IPS-11a (cell line): ENCODE measurements around the gene PHB1.
A peak's percentile ranks its signal among the peaks of the same experiment; 100 is the strongest.

ENCODE experiments used
- H3K4me3 ChIP-seq: one replicate; pipeline ENCODE4 v1.5.1; 2013; ENCODE audit warnings: low read depth, low read length, control low read depth

The PHB1 gene

GRCh38 chr17:49414622-49415350, at the start of gene PHB1:
Gene PHB1, minus strand, starts transcription at chr17:49414882. Its CDS starts 1,618 bp downstream, at chr17:49413264.
- H3K4me3 ChIP-seq, result peak within 1 kb of the TSS; percentile 99

GRCh38 chr17:49464049-49464448, 49.4 kb upstream of the PHB1 start:
- no peak overlapping the region for H3K4me3 ChIP-seq

DNA sequence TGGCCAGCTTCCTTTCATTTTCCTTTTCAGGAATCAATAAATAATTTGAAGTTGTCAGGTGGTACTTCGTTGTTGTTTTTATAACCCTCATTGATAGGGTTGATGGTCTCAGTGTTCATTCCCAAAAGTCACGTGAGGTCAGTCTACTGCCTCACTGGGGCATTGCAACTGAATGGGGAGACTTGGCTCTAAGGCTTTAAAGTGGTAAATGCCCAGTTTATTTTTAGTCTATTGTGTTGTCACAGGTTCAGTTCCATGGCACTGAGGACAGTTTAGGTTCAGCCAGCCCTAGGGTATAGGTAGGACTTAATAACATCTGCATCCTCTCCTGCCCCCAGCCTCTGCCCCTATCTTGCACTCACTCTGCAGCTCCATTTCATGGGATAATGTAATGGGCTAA, 46.9 kb upstream of the PHB1 start:
- H3K4me3 ChIP-seq, result no peak overlapping the region

DNA sequence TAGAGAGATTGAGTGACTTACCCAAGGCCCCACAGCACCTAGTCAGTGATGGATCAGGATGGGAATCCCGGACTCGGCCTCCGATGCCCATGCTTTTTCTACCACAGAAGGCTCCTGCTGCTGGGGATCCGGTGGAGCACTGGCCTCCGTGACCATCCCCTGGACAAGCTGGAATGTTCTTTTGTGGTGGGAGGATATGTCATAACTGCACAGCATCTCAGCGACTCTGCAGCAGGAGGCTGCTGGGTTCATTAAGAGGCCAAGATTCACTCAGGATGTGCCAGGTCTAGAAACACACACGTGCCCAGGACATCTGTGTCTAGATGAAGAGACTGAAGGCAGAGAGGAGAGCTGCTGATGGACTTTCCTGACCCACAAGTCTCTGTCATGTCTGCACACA, 45.7 kb upstream of the PHB1 start:
- no peak overlapping the region for H3K4me3 ChIP-seq

DNA sequence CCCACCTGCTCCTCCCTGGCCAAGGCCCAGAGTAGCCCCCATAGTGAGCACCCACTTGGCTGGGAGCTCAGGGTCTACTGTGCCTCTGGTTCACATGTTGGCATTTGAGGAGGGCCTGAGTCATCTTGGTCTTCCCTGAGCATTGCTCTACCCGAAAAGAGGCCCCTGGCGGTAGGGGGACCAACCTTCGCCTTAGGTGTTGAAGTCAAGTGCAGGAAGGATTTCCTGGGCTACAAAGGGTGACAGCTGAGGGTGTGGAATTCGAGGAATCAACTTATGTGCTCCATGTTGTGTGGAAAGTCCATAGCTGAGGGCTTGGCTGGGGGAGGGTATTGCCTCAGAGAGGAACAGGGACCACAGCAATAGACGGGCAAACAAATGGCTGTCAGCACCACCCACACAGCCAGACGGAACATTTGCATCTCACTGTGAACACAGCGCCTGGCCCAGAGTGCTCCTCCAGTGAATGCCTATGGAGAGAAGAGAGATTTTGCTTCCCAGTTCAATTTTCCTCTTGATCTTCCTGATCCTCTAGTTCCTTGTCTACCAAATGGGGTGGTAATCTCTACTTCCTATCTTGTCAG, 44.8 kb upstream of the PHB1 start:
- H3K4me3 ChIP-seq, result no peak overlapping the region

- H3K4me3 ChIP-seq, result no peak overlapping the region
Measured at GRCh38 chr17:49457564-49458535, 43.2 kb upstream of the PHB1 start.

DNA sequence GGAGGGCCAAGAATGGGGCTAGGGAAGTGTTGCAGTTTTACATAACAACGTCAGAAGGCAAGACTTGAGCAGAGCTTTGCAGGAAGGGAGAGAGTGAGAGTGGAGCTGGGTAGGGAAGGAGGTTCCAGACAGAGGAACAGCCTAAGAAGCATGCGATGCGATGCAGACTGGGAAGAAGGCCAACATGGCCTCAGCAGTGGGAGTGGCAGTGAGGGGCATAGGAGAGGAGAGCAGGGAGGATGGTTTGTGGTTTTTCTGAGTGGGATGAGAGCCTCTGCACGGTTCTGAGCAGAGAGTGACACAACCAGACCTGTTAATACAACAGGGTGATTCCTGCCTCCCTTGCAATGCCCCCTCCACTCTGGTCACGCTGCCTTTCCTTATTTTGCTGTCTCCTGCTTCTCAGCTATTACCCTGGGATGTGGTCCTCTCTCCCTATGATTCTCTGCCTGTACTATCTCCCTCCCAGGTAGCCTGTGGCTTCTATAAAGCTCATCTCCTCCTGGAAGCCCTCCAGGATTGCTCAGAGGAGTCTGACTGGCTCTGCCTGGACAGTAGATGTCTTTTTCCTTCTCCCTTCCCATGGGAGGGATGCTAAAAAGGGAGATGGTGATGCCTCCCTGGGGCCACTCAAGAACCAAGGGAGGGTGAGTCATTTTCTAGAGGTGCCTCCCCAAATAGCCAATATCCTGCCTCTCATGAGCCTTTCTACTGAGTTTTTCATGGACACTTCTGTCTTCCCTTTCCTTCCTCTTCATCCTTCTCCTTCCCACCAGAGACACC, 41.7 kb upstream of the PHB1 start:
- no peak overlapping the region for H3K4me3 ChIP-seq

DNA sequence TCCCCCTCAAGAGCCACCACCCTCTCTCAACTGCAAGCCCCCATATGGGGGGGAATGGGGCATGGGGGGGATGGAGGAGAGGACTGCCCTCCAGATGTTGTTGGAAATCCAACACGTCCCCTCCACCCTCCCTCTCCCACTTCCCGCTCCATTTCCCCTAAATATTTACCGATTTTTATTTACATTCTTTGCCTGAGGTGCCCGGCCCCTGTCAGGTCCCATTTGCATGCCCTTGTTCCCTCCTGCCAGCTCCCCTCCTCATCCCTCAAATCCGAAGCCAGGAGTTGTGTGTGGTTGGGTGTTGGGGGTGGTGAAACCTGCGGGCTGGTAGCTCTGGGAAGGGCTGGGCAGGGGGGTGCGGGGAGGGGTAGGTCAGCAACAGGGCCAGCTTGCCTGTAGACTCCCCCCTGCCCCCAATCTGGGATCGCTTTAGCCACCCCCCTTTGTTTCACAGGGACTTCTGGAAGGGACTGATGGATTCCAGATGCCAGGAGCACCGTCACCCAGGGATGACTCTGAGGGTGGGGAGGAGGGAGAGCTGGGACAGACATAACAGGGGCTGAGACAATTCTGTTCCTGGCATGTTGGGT, 40.7 kb upstream of the PHB1 start:
- no peak overlapping the region for H3K4me3 ChIP-seq

- no peak overlapping the region for H3K4me3 ChIP-seq
Measured at GRCh38 chr17:49454050-49454449, 39.4 kb upstream of the PHB1 start.

- H3K4me3 ChIP-seq, result no peak overlapping the region
Measured at GRCh38 chr17:49452661-49453060, 38.0 kb upstream of the PHB1 start.

DNA sequence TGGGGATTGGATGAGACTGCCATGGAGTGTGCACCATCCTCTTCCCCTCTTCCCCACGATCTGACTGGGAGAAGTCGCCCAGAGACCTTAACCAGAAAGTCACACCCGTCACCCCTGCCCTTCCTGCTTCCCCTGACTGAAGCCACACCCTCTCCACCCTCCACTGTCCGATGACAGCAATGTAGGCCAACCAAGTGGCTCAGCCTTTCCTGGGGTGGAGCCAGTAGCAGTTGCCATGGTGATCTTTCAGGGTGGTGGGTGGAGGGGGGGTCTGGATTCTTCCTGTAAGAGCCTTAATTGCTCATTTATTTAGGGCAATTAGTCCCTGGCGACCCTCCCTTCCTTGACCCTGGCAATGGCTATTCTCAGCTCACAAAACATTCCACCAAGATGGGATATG, 37.5 kb upstream of the PHB1 start:
- no peak overlapping the region for H3K4me3 ChIP-seq

DNA sequence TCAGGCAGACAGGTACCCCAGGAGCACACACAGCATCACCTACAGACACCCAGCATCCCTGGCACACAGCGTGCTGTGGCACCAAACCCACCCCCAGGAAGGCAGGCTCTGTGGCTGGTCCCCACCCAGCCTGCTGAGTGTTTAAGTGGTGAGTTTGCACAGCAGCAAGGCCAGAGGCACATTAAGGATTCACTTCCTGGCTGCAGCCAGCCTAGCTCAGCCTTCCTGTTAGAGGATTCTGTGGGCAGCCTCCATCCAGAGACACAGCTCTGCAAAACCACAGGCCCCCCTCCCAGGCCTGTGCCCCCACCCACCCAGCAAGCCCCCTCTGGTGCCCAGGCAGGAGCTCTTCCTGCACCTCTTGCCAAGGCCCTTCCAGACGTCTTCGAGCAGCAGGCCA, 36.1 kb upstream of the PHB1 start:
- no peak overlapping the region for H3K4me3 ChIP-seq

DNA sequence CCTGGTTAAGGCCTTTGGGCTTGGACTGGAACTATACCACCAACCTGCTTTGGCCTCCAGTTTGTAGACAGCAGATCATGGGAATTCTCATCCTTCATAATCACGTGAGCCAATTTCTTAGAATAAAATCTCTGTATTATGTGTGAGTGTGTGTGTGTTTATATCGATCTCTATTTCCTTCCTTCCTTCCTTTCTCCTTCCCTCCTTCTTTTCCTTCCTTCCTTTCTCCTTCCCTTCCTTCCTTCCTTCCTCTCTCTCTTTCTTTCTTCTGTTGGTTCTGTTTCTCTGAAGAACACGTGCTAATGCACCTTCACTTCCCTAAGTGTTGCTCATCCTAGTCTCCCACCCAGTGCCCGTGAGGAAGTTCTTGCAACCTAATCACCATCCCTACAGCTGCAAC, 35.5 kb upstream of the PHB1 start:
- H3K4me3 ChIP-seq, result no peak overlapping the region

- H3K4me3 ChIP-seq, result no peak overlapping the region
Measured at GRCh38 chr17:49447628-49448302, 33.1 kb upstream of the PHB1 start.

DNA sequence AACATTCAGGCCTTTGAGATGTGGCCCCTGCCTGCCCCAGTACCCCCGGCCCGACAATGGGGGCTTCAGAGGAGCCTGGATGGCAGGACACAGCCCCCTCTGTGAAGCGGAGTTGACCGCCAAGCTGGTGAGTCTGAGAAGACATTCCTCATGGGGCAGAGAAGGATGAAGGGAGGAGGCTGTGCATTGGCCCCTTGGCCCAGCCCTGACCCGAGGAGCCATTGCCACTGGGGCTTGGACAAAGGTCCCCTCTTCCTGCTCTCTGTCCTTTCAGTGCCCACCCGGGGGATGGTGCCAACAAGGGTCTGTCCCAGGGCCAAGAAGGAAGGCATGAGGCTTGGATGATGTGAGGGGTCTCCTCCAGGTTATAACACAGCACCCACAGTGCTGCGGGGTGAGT, 30.9 kb upstream of the PHB1 start:
- H3K4me3 ChIP-seq, result no peak overlapping the region

GRCh38 chr17:49444384-49444783, 29.7 kb upstream of the PHB1 start:
- no peak overlapping the region for H3K4me3 ChIP-seq

- H3K4me3 ChIP-seq, result no peak overlapping the region
Measured at GRCh38 chr17:49443862-49444261, 29.2 kb upstream of the PHB1 start.

GRCh38 chr17:49442041-49442440, 27.4 kb upstream of the PHB1 start:
- H3K4me3 ChIP-seq, result no peak overlapping the region

- H3K4me3 ChIP-seq, result no peak overlapping the region
Measured at GRCh38 chr17:49441578-49441977, 26.9 kb upstream of the PHB1 start.

DNA sequence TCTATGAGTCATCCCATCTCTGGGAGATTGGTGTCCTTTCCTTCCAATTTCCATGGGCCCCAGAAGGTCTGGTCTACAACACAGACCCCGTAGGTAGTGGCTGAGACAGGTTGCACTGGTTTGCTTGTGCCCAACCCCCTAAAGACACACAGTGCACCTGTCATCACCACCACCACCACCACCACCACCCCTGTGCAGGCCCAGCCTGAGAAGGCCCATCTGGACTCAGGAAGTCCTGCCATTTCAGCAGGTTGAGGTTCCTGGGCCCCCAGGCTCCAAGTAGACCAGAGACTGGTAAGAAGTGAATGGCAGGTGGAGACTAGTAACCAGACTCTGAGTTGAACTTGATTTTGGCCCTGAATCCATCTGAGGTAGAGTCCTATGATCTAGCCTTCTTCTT, 25.9 kb upstream of the PHB1 start:
- no peak overlapping the region for H3K4me3 ChIP-seq
